GM19239 (cell line): ENCODE results near the gene RTP2.

ENCODE experiments used
- DNase-seq: peaks from one replicate; pipeline ENCODE4 v3.0.0; 2011; ENCODE audit warnings: low spot score; ENCODE audit not compliant: insufficient read length
- FAIRE-seq: peaks from 2 replicates; lab custom pipeline; 2011; peaks lifted over from hg19 to GRCh38; lab: Jason Lieb, UNC

The RTP2 gene

DNA sequence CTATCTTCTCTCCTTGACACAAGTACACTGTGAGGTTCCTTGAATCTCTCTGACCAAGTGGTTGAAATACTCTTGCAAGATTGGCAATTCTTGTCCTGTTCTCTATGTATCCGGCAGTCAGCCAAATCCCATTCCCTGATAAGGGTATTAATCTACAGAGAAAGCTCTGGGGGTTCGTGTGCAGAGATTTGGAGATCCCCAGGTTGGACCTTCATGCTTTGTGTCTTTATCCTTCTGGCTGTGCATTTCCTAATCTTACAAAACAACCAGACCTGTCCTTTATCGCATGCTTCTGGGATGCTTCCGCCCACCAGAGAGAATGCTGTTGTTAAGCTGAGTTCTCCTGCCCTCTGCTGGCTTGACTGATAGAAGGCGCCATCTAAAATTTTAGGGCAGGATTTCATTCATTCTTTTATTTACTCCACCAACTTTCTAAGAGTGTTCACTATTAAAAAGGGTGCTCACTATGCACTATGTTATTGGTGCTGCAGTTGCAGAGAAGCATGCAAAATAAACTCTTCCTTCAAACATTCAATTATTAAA, 23.6 kb downstream of the RTP2 start:
- FAIRE-seq (no peak), DNase-seq (peak; percentile 17)

DNA sequence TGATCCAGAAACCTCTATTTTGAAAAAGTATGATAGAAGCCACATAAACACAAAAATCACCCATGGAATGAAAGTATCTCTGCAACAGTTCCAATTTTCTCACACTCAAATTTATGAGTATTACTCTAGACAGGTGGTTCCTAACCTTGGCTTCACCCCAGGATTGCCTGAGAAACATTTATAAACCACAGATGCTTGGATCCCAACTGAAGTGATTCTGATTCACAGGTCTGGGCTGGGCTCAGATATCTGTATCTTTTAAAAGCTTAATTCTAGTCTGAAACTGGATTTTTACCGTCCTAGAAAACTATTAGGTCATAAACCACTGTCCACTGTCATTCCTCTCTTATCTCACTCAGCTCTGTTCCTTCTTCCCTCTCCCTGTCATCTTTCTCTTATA, 24.8 kb downstream of the RTP2 start:
- FAIRE-seq, result no peak
- no peak for DNase-seq

DNA sequence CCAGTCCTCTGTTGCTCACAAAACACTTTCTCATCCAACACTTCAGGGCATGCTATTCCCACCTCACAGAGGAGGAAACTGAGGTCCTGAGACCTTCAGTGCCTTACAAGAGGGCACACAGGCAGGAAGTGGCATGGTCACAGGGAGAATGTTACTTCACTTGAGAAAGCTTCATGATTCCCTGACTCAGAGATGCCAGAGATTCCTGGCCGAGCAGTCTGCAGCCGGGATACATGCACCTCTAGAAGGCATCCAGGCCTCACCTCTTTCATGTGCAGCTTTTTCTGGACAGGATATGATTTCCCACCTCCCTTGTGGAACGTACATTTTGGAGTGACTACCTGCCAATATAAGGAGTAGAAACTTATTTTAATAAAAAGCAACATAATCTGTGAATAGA, 29.3 kb downstream of the RTP2 start:
- DNase-seq, result no peak
- no peak for FAIRE-seq

DNA sequence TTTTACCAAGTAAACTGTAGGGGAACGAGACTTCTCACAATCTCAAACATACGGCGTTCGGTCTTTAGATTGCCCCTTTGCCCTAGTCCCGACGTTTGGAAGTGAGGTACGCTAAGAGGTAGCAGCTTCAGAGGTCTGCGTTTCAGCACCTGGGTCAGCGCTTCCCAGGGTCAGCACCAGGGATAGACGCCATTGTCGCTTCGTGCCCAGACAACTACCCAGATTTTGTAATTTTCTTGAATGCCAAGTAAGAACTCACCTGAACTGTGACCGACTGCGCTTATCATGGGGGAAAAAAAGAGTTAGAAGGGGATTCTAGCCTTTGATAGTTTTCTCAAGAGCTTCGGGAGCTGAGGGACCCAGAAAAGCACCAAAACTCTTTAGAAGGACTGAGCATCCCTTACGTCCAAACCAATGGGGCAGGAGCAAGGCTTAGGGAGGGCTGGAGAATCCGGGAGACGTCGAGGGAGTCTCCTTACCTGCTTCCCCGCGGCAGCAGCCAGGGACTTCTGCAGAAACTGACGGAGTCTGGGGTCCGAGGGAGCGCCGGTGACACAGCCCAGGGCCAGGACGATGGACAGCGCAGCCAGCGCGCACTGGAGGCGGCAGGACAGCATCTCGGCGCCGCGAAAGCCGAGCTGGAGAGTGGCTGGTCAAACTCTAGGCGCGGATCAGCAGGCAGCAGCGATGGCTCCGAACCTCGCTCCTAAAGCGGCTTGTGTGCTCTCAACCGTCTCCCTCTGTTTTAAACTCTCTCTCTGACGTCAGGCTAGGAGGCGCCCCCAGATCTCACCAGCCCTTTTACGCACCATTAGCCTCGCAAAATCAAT, 32.5 kb downstream of the RTP2 start, which contains the start of gene SST:
SST (minus strand) TSS at position 720 of the 830 bp plus-strand sequence; CDS start at position 617, 103 bp downstream.
- FAIRE-seq (no peak), DNase-seq (no peak)

DNA sequence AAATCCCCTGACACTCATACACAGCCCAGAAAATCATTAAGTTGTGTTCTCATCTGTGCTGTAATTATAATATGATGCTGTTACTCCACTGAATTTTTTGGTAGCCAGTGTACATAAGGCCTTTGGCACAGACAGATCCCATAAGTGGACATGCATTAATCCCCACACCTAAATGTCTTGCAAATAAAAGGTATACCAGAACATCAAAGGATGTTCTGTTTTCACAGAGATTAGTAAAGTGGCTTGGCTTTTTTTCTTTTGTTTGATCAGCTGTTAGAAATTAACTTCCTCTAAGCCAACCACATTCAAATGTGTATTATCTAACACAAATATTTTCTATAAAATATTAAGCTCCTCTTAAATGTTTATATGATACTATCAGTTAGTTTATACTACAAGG, 34.8 kb downstream of the RTP2 start:
- DNase-seq, result no peak
- no peak for FAIRE-seq

DNA sequence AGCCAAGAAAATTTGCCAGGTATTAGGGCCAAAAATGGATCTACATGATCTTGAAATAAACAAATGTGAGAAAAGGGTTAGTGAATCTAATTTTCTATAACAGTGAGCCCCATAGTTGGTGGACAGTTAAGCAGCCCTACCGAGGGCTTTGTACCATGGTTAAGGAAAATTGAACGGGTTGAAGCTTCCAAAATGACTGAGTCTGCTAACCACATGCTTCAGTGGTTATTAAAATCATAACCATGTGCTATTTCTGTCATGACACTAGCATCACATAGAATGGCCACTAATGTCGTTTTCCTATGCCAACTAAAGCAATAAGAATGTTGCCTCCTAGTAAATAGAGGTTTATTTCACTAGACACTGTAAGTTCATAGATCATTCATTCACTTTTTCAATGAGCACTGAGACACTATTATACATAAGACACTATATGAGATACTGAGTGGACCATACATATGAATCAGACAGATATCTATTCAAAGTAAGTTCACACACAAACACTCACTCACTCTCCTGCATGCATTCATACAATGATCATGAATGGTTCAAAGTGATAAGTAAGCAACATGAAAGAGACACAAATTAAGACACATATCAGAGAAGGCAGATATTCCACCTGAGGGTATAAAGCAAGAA, 36.5 kb downstream of the RTP2 start:
- FAIRE-seq, result no peak
- no peak for DNase-seq

DNA sequence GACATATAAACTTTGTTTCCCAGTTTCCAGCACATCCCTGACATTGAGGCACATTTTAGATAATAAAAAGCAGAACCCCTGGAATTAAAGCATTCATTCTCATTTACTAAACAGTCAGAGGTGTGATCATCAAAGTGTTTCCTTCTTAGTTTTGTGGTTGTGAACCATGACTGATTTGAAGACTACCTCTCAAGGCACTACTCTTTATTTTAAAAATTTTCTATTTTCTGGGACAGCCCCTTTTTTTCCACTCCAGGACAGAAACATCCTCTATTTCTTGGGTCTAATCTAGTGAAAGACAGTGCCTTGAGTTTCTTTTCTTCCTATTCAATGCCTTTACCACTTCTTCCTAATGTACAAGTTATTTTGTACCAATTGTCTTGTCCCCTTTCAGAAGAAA, 37.3 kb downstream of the RTP2 start:
- no peak for FAIRE-seq
- no peak for DNase-seq

DNA sequence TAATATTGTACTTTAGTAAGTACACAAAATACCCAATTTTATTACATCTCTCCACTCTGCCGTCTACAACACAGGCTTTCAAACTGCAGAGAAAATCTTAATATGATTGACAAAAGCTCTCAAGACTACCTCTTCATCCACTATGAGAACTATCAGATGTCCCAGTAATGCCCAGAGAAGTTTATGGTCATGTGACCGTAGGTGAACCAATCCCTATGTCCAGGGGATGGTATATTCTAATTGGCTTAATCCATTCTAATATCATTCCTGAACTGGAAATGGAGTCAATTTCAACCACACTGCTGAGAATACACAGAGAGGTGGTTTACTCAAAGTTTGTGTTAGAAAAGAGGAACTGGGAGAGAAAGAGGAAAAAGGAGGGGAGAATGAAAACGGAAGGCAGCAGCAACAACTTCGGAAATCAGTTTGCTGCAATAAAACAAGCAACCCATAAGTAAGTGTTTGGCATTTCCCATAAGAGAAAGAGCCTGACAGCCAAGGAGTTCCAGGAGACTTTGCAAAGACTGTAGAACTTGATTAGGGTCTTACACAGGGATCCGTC, 39.4 kb downstream of the RTP2 start:
- FAIRE-seq (peak; percentile 33), DNase-seq (no peak)

DNA sequence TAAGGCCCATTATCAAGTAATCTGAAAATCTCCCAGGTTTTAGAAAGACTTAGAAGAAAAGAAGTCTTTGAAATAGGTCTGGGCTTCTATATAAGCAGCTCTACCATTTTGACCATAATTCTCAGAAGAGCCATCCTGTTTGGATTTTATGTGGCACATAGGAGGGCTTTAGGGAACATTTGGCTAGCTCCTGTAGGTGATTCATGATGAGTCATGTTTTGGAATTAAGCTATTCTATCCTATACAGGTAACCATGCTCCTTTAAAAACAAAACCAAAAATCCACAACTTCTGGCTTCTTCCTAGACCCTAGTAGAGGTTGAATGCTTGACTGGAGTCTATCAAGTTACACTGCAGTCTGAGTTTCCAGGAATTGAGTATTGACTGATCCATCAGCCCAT, 41.1 kb downstream of the RTP2 start:
- FAIRE-seq, result no peak
- DNase-seq, result no peak

DNA sequence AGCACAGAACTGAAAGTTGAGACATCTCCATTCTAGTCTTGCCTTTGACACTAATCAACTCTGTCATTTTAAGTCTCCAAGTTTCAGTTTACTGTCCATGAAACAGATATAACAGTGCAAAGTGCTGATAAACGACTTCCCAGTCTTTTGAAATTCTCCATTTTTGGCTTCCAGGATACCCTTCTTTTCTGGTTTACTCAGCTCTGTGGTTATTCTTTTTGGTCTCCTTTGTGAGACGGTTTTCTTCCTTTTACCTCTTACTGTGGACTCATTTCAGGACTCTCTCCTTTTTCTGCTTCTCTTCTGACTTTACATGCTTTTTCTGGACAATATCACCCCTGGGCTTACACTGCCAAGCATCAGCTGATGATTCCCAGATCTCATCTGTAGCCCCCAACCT, 51.1 kb downstream of the RTP2 start:
- no peak for FAIRE-seq
- no peak for DNase-seq
